Left ventricle myocardium inferior (tissue), 1 donor: ENCODE measurements around the gene TMEM179. TPM values are rescaled to one million over a fixed set of nuclear protein-coding genes. Genes with fewer than 3 reads are reported as not detected.

Source experiments
- DNase-seq: peaks from one replicate; pipeline ENCODE4 v3.0.0-alpha.2; 2020
- H3K27ac ChIP-seq: fragments of 200-600 bp; replicated peaks from 2 replicates; pipeline ENCODE4 v1.8.0; 2021
- H3K27me3 ChIP-seq: fragments of 200-600 bp; 2 replicates; pipeline ENCODE4 v1.8.0; 2021; ENCODE audit warnings: low read depth
- H3K36me3 ChIP-seq: fragments of 200-600 bp; 2 replicates; pipeline ENCODE4 v1.8.0; 2021
- H3K4me1 ChIP-seq: fragments of 200-600 bp; 2 replicates; pipeline ENCODE4 v1.8.0; 2021
- H3K4me3 ChIP-seq: fragments of 200-600 bp; 2 replicates; pipeline ENCODE4 v1.8.0; 2021; ENCODE audit warnings: mild to moderate bottlenecking, moderate library complexity
- H3K9me3 ChIP-seq: fragments of 200-600 bp; replicated peaks from 2 replicates; pipeline ENCODE4 v1.8.0; 2021
- CTCF ChIP-seq: fragments of 200-600 bp; IDR thresholded peaks from 2 replicates; pipeline ENCODE4 v1.8.0; 2021; ENCODE audit warnings: antibody characterized with exemption, mild to moderate bottlenecking, borderline replicate concordance
- intact Hi-C: fragments of 100-400 bp; cut with micrococcal nuclease; formaldehyde crosslinking; loops from one replicate; pipeline ENCODE4 v1.11.0; 2022
- total RNA-seq: library from RNA; stranded (reverse); fragmentation: NEBNext Ultra II Directional; extraction: Animal tissue kit (Norgen Biotek cat#: 25700); gene quantifications from one replicate; pipeline ENCODE4 v1.2.1, GENCODE V29; 2021
- donor health status: DM: no; HTN: yes; CAD: no; lungs with severe emphysema.

The TMEM179 gene
- total RNA-seq, 1 donor from 2014 or later, result 0.49 TPM

GRCh38 chr14:104542871-104543830 is 61.4 kb downstream of the TMEM179 start:
- intact Hi-C loops, result no loop called here

GRCh38 chr14:104541905-104542465 is 62.6 kb downstream of the TMEM179 start:
- peaks cover 12% of the 10 kb centered on the region for H3K4me1 ChIP-seq
- no peak overlapping the region for H3K4me3 ChIP-seq
- no peaks in the 10 kb centered on the region for H3K36me3 ChIP-seq
- H3K9me3 ChIP-seq, result no peaks in the 10 kb centered on the region
- no peak for DNase-seq
- intact Hi-C loops, result no loop called here
- no peak overlapping the region for H3K27ac ChIP-seq
- TF ChIP-seq CTCF, result no peak
- peaks cover 68% of the 10 kb centered on the region for H3K27me3 ChIP-seq

More at GRCh38 chr14:104542871-104543830, 61.4 kb downstream of the TMEM179 start:
- TF ChIP-seq CTCF, result no peak
- Histone ChIP-seq H3K4me1 (peaks cover 7% of the 10 kb centered on the region), H3K27me3 (peaks cover 72% of the 10 kb centered on the region), H3K27ac (no peak overlapping the region), H3K9me3 (no peaks in the 10 kb centered on the region), H3K36me3 (no peaks in the 10 kb centered on the region), H3K4me3 (no peak overlapping the region)
- DNase-seq, result no peak

Other genes starting within 250 kb of the TMEM179 start
- 44.1 TPM for gene C14orf180, start 25.0 kb downstream of the TMEM179 start, total RNA-seq
- gene INF2, start 84.8 kb upstream of the TMEM179 start, total RNA-seq, result 28.5 TPM
- gene ADSS1, start 119.5 kb upstream of the TMEM179 start, total RNA-seq, result 218 TPM
- gene SIVA1, start 148.4 kb upstream of the TMEM179 start, total RNA-seq, result 55.6 TPM
- gene AKT1, start 191.0 kb upstream of the TMEM179 start, total RNA-seq, result 144 TPM
- gene ZBTB42, start 196.3 kb upstream of the TMEM179 start, total RNA-seq, result 5.7 TPM